Sigmoid colon (tissue), 7 donors: ENCODE data around the gene RGS17. TPM values are rescaled to one million over a fixed set of nuclear protein-coding genes. Genes with fewer than 3 reads are reported as not detected.

Experiments used
- DNase-seq: peaks from one replicate; pipeline ENCODE4 v3.0.0-alpha.2; 2019
- H3K27ac ChIP-seq, 4 donors: fragments of 200-600 bp; sonication (generic); one replicate each; pipeline ENCODE4 v1.5.1; 2016 to 2019; ENCODE audit warnings: mild to moderate bottlenecking in 1 of 4
- H3K27me3 ChIP-seq, 3 donors: fragments of 200-600 bp; sonication (generic); one replicate each; pipeline ENCODE4 v1.5.1; 2019; ENCODE audit warnings: mild to moderate bottlenecking in 1 of 3
- H3K36me3 ChIP-seq, 4 donors: fragments of 200-600 bp; sonication (generic); one replicate each; pipeline ENCODE4 v1.5.1; 2016 to 2019
- H3K4me1 ChIP-seq, 4 donors: fragments of 200-600 bp; sonication (generic); one replicate each; pipeline ENCODE4 v1.5.1; 2017 to 2019
- H3K4me3 ChIP-seq, 4 donors: fragments of 200-600 bp; sonication (generic); one replicate each; pipeline ENCODE4 v1.5.1; 2017 to 2019; ENCODE audit warnings: mild to moderate bottlenecking in 2 of 4, moderate library complexity in 1 of 4
- H3K9me3 ChIP-seq, 4 donors: fragments of 200-600 bp in 3 of 4; sonication (generic) in 3 of 4; one replicate each; pipeline versions ENCODE4 v1.5.1 to v1.6.1; 2013 to 2019
- CTCF ChIP-seq, 4 experiments: fragments of 450-650 bp in 3 of 4; fragments of 200-600 bp in 1 of 4; IDR thresholded peaks; one replicate each; pipeline ENCODE4 v1.5.1; 2016 to 2019; ENCODE audit warnings: antibody characterized with exemption in 4 of 4, mild to moderate bottlenecking in 3 of 4, moderate library complexity in 2 of 4
- EP300 ChIP-seq, 4 donors: sonication (generic); formaldehyde crosslinking; IDR thresholded peaks; one replicate each; pipeline ENCODE4 v1.6.1; 2017; ENCODE audit warnings: antibody characterized with exemption in 4 of 4
- POLR2A ChIP-seq, 2 donors: fragments of 450-650 bp; IDR thresholded peaks; one replicate each; pipeline ENCODE4 v1.6.1; 2016; ENCODE audit warnings: antibody characterized with exemption in 2 of 2, mild to moderate bottlenecking in 2 of 2, moderate library complexity in 2 of 2
- POLR2AphosphoS5 ChIP-seq, 4 donors: sonication (generic); formaldehyde crosslinking; IDR thresholded peaks; one replicate each; pipeline ENCODE4 v1.6.1; 2017; ENCODE audit warnings: antibody characterized with exemption in 4 of 4
- WGBS, 2 donors: extraction: QIAGEN DNeasy Blood & Tissue Kit; methylation state at CpG; one replicate each; pipeline ENCODE4 v1.1.7; 2013; 5-methylcytosine and 5-hydroxymethylcytosine counted together
- intact Hi-C: fragments of 100-400 bp; cut with DNase I; formaldehyde crosslinking; loops from one replicate; pipeline ENCODE4 v1.15.1; 2023
- polyA plus RNA-seq, 3 donors: library from polyadenylated mRNA; stranded (reverse); fragments of 200-250 nt; gene quantifications; one replicate each; pipeline ENCODE4 v1.2.3, GENCODE V29; 2013
- total RNA-seq, 4 donors: library from RNA; depleted of rRNA; stranded (reverse); fragments of >200 nt; gene quantifications; one replicate each; pipeline ENCODE4 v1.1.0, GENCODE V29; 2016
- donor health status: healthy with polysubstance abuse.
- donor health status: Bipolar disorder and iron deficiency.
- donor health status: healthy.

Gene RGS17
- total and polyA plus RNA-seq, 7 donors, result 0.16 to 2.8 (median 0.41) TPM; not detected in 2

- Histone ChIP-seq H3K9me3 (no peaks in the 10 kb centered on the region), H3K27me3 (no peaks in the 10 kb centered on the region), H3K4me1 (peaks cover 0 to 12% (median 5%) of the 10 kb centered on the region in 4 donors), H3K36me3 (no peaks in the 10 kb centered on the region), H3K27ac (no peak overlapping the region), H3K4me3 (no peak overlapping the region)
- 76 to 82% methylated on average over 3 of the region's 3 CpGs for WGBS, 2 donors
- no peak for DNase-seq
- intact Hi-C loops, result no loop called here
- no peak for TF ChIP-seq CTCF (IDR thresholded peaks at IDR 0.05)
- no peak for TF ChIP-seq POLR2AphosphoS5 (IDR thresholded peaks at IDR 0.05)
- TF ChIP-seq EP300 (IDR thresholded peaks at IDR 0.05), result no peak
- TF ChIP-seq POLR2A (IDR thresholded peaks at IDR 0.05), result no peak
These were observed 42.3 kb downstream of the RGS17 start for GRCh38 chr6:153088796-153089195.

GRCh38 chr6:153087436-153087835, 43.6 kb downstream of the RGS17 start:
- Histone ChIP-seq H3K27ac (no peak overlapping the region), H3K36me3 (no peaks in the 10 kb centered on the region), H3K9me3 (no peaks in the 10 kb centered on the region), H3K4me3 (no peak overlapping the region), H3K4me1 (peaks cover 0 to 4% (median 2%) of the 10 kb centered on the region in 4 donors), H3K27me3 (no peaks in the 10 kb centered on the region)
- no peak for TF ChIP-seq EP300 (IDR thresholded peaks at IDR 0.05)
- no peak for TF ChIP-seq CTCF (IDR thresholded peaks at IDR 0.05)
- TF ChIP-seq POLR2A (IDR thresholded peaks at IDR 0.05), result no peak
- no peak for TF ChIP-seq POLR2AphosphoS5 (IDR thresholded peaks at IDR 0.05)
- intact Hi-C loops, result no loop called here
- DNase-seq, result no peak

- H3K36me3 ChIP-seq, result no peaks in the 10 kb centered on the region
- intact Hi-C loops, result no loop called here
- no peaks in the 10 kb centered on the region for H3K9me3 ChIP-seq
- no peak for DNase-seq
- TF ChIP-seq CTCF (IDR thresholded peaks at IDR 0.05) (no peak), POLR2A (IDR thresholded peaks at IDR 0.05) (no peak), EP300 (IDR thresholded peaks at IDR 0.05) (no peak), POLR2AphosphoS5 (IDR thresholded peaks at IDR 0.05) (no peak)
- 89% methylated on average over 5 of the region's 5 CpGs for WGBS, 2 donors
- no peaks in the 10 kb centered on the region for H3K4me1 ChIP-seq
- no peaks in the 10 kb centered on the region for H3K27me3 ChIP-seq
- H3K4me3 ChIP-seq, result no peak overlapping the region
- no peak overlapping the region for H3K27ac ChIP-seq
These were observed 44.7 kb downstream of the RGS17 start for GRCh38 chr6:153086225-153086990.

GRCh38 chr6:153085239-153085638, 45.8 kb downstream of the RGS17 start:
- no peaks in the 10 kb centered on the region for H3K36me3 ChIP-seq
- no peak overlapping the region for H3K4me3 ChIP-seq
- no peaks in the 10 kb centered on the region for H3K27me3 ChIP-seq
- no peaks in the 10 kb centered on the region for H3K9me3 ChIP-seq
- DNase-seq, result no peak
- intact Hi-C loops, result no loop called here
- 18 to 51% methylated on average over 5 of the region's 5 CpGs for WGBS, 2 donors
- H3K4me1 ChIP-seq, result no peaks in the 10 kb centered on the region
- no peak overlapping the region for H3K27ac ChIP-seq
- no peak for TF ChIP-seq EP300 (IDR thresholded peaks at IDR 0.05)
- no peak for TF ChIP-seq CTCF (IDR thresholded peaks at IDR 0.05)
- TF ChIP-seq POLR2AphosphoS5 (IDR thresholded peaks at IDR 0.05), result no peak
- TF ChIP-seq POLR2A (IDR thresholded peaks at IDR 0.05), result no peak

- TF ChIP-seq POLR2A (IDR thresholded peaks at IDR 0.05), result no peak
- TF ChIP-seq CTCF (IDR thresholded peaks at IDR 0.05), result no peak
- no peak for TF ChIP-seq POLR2AphosphoS5 (IDR thresholded peaks at IDR 0.05)
- TF ChIP-seq EP300 (IDR thresholded peaks at IDR 0.05), result no peak
- H3K27ac ChIP-seq, result no peak overlapping the region
- no peaks in the 10 kb centered on the region for H3K36me3 ChIP-seq
- H3K9me3 ChIP-seq, result no peaks in the 10 kb centered on the region
- WGBS, 2 donors, result 84 to 86% methylated on average over 3 of the region's 3 CpGs
- H3K4me1 ChIP-seq, result no peaks in the 10 kb centered on the region
- no peaks in the 10 kb centered on the region for H3K27me3 ChIP-seq
- H3K4me3 ChIP-seq, result no peak overlapping the region
- DNase-seq, result no peak
- intact Hi-C loops, result no loop called here
These were observed 46.7 kb downstream of the RGS17 start for GRCh38 chr6:153084393-153084792.
